Measurements from ENCODE around the gene ADAM12. TPM values are rescaled to one million over a fixed set of nuclear protein-coding genes. Genes with fewer than 3 reads are reported as not detected.

ADAM12 gene
- total RNA-seq, 1 experiment from 2014 or later, result 0.24 TPM

GRCh38 chr10:126216632-126216961 is 171.7 kb downstream of the ADAM12 start:
- no peak overlapping the region for H2BK20ac ChIP-seq (ENCODE audit: low read depth, low read length, poor library complexity, severe bottlenecking)
- Mint-ChIP-seq H3K4me3 (no peak overlapping the region), H3K36me3 (ENCODE audit: insufficient read depth in 1 of 3, low read depth in 3 of 3) (no peaks in the 10 kb centered on the region), H3K27me3 (ENCODE audit: low read depth) (peaks cover 2% of the 10 kb centered on the region), H3K9me3 (no peaks in the 10 kb centered on the region), H3K4me1 (peaks cover 15 to 16% of the 10 kb centered on the region in 2 experiments), H3K27ac (0 out of 7 replicates have a peak overlapping the region, but pooled peaks of 1 of the 3 experiments have one; percentile 76)
- H2BK5ac ChIP-seq (ENCODE audit: insufficient read length, low read length), result no peak overlapping the region
- no peak for DNase-seq
- no peak overlapping the region for H2BK15ac ChIP-seq (ENCODE audit: low read depth, low read length)
- H3K27me3 ChIP-seq (ENCODE audit: insufficient read depth, low read length), result no peaks in the 10 kb centered on the region
- no peak for TF ChIP-seq CTCF (conservative IDR thresholded peaks at IDR 0.05)
- H3K4ac ChIP-seq (ENCODE audit: low read depth, low read length), result no peak overlapping the region
- H3K4me2 ChIP-seq (ENCODE audit: insufficient read depth, insufficient read length, low read length), result no peak overlapping the region
- H3T11ph ChIP-seq (ENCODE audit: low read length), result no peak overlapping the region
- no peaks in the 10 kb centered on the region for H3K79me2 ChIP-seq (ENCODE audit: insufficient read depth, low read length)
- H3K27ac ChIP-seq (ENCODE audit: insufficient read length, low read depth, low read length), result no peak overlapping the region
- no peak overlapping the region for H3K56ac ChIP-seq (ENCODE audit: insufficient read length, low read depth, low read length)
- peaks cover 3% of the 10 kb centered on the region; the same call in 1 of the 2 replicates for H3K4me1 ChIP-seq (ENCODE audit: insufficient read depth, low read length)
- H3K23me2 ChIP-seq (ENCODE audit: insufficient read length, low read depth, low read length, poor library complexity, severe bottlenecking), result no peaks in the 10 kb centered on the region
- no peak overlapping the region for H2BK120ac ChIP-seq (ENCODE audit: low read depth, low read length, poor library complexity, severe bottlenecking)
- no peak overlapping the region for H3K23ac ChIP-seq (ENCODE audit: insufficient read length, low read depth, low read length)
- no peak overlapping the region for H3K14ac ChIP-seq (ENCODE audit: insufficient read depth, low read length)
- H4K91ac ChIP-seq (ENCODE audit: insufficient read length, low read depth, low read length), result no peak overlapping the region
- no peaks in the 10 kb centered on the region for H4K20me1 ChIP-seq (ENCODE audit: control insufficient read depth, insufficient read depth, insufficient read length)
- H3K79me1 ChIP-seq (ENCODE audit: insufficient read depth, low read depth, low read length, poor library complexity, severe bottlenecking), result no peaks in the 10 kb centered on the region
- no CpG with 5 or more reads among the region's 4 CpGs for WGBS (ENCODE audit: extremely low coverage, insufficient read length, low lambda C conversion rate)
- H2AK5ac ChIP-seq (ENCODE audit: insufficient read length, low read length), result no peak overlapping the region
- no peak overlapping the region for H2BK12ac ChIP-seq (ENCODE audit: insufficient read length, low read depth, low read length)
- no peak overlapping the region for H2AFZ ChIP-seq (ENCODE audit: low read length)
- no peak overlapping the region for H4K8ac ChIP-seq (replicated peaks; ENCODE audit: insufficient read length, low read depth, low read length)
- H4K5ac ChIP-seq (ENCODE audit: insufficient read length, low read depth, low read length), result no peak overlapping the region
- no peak overlapping the region for H3K18ac ChIP-seq (ENCODE audit: insufficient read length, low read depth, low read length)
- no peaks in the 10 kb centered on the region for H3K9me3 ChIP-seq (ENCODE audit: control insufficient read depth, low read depth, low read length)
- no peak overlapping the region for H3K9ac ChIP-seq (ENCODE audit: extremely low read depth, insufficient read length, low read length)

Data from H9 (cell line).